SJSA1 (cell line): ENCODE measurements around the gene PPP2R5C. TPM values are rescaled to one million over a fixed set of nuclear protein-coding genes. Genes with fewer than 3 reads are reported as not detected.
A peak's percentile ranks its signal among the peaks of the same experiment; 100 is the strongest.

Experiments
- DNase-seq, 2 experiments: peaks; one replicate each; pipeline ENCODE4 v3.0.0-alpha.2; 2015 to 2020; ENCODE audit warnings: low spot score in 2 of 2, low read depth in 1 of 2
- H3K27ac ChIP-seq: fragments of 250-450 bp; sonication (Bioruptor Pico); 2 replicates; pipeline ENCODE4 v1.5.1; 2020; ENCODE audit warnings: mild to moderate bottlenecking, moderate library complexity
- H3K27me3 ChIP-seq: fragments of 250-450 bp; sonication (Bioruptor Pico); replicated peaks from 2 replicates; pipeline ENCODE4 v1.5.1; 2020; ENCODE audit warnings: mild to moderate bottlenecking, moderate library complexity
- H3K36me3 ChIP-seq: fragments of 250-450 bp; sonication (Bioruptor Pico); 2 replicates; pipeline ENCODE4 v1.5.1; 2020; ENCODE audit warnings: mild to moderate bottlenecking
- H3K4me1 ChIP-seq: fragments of 250-450 bp; sonication (Bioruptor Pico); replicated peaks from 2 replicates; pipeline ENCODE4 v1.6.1; 2021; ENCODE audit warnings: mild to moderate bottlenecking
- H3K4me3 ChIP-seq: fragments of 250-450 bp; sonication (Bioruptor Pico); 2 replicates; pipeline ENCODE4 v1.5.1; 2020; ENCODE audit warnings: mild to moderate bottlenecking
- H3K9me3 ChIP-seq: fragments of 250-450 bp; sonication (Bioruptor Pico); replicated peaks from 2 replicates; pipeline ENCODE4 v1.5.1; 2020; ENCODE audit warnings: mild to moderate bottlenecking
- total RNA-seq: library from RNA; depleted of rRNA; stranded (reverse); fragments of >200 nt; shearing (Covaris generic); gene quantifications from 2 replicates; pipeline ENCODE4 v1.2.3, GENCODE V29; 2014

PPP2R5C gene
- total RNA-seq, 1 experiment from 2014 or later: 81.1 TPM

- H3K27ac ChIP-seq: no peak overlapping the region
- H3K9me3 ChIP-seq: no peaks in the 10 kb centered on the region
- no peak for DNase-seq
- H3K27me3 ChIP-seq: no peaks in the 10 kb centered on the region
- peaks cover 14% of the 10 kb centered on the region for H3K4me1 ChIP-seq
- H3K36me3 ChIP-seq: peaks cover 8% of the 10 kb centered on the region
- H3K4me3 ChIP-seq: no peak overlapping the region
These were observed 72.9 kb downstream of the PPP2R5C start for GRCh38 chr14:101834397-101834796.

- peak in 1 of 2 experiments; percentile 34 for DNase-seq
- H3K36me3 ChIP-seq: peaks cover 8% of the 10 kb centered on the region
- H3K27ac ChIP-seq: no peak overlapping the region
- H3K9me3 ChIP-seq: no peaks in the 10 kb centered on the region
- no peaks in the 10 kb centered on the region for H3K27me3 ChIP-seq
- peaks cover 14% of the 10 kb centered on the region for H3K4me1 ChIP-seq
- no peak overlapping the region for H3K4me3 ChIP-seq
These were observed 73.5 kb downstream of the PPP2R5C start for GRCh38 chr14:101834800-101835547.

GRCh38 chr14:101835566-101835965, 74.1 kb downstream of the PPP2R5C start:
- no peaks in the 10 kb centered on the region for H3K27me3 ChIP-seq

GRCh38 chr14:101836135-101836534, 74.6 kb downstream of the PPP2R5C start:
- H3K36me3 ChIP-seq: peaks cover 6% of the 10 kb centered on the region
- no peaks in the 10 kb centered on the region for H3K9me3 ChIP-seq
- H3K4me1 ChIP-seq: peaks cover 14% of the 10 kb centered on the region
- no peak overlapping the region for H3K4me3 ChIP-seq
- no peak for DNase-seq
- H3K27ac ChIP-seq: no peak overlapping the region
- no peaks in the 10 kb centered on the region for H3K27me3 ChIP-seq

More at GRCh38 chr14:101835566-101835965, 74.1 kb downstream of the PPP2R5C start:
- DNase-seq: no peak
- Histone ChIP-seq H3K36me3 (peaks cover 5% of the 10 kb centered on the region), H3K9me3 (no peaks in the 10 kb centered on the region), H3K27ac (no peak overlapping the region), H3K4me1 (peaks cover 14% of the 10 kb centered on the region), H3K4me3 (no peak overlapping the region)

DNA sequence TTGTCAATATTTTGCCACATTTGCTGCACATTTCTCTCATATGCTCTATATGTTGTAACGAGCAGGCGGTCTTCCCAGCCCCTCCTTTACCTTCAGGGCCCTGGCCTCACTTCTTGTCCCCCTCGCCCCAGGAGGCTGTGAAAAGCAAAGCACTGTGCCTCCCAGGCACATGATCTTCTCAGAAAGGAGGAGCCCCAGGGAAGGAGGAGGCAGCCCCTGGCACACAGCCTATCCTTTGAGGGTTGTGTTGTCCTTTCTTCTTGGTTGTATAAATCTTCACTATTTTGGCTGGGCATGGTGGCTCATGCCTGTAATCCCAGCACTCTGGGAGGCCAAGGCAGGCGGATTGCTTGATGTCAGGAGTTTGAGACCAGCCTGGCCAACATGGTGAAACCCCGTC, 77.0 kb downstream of the PPP2R5C start:
- Histone ChIP-seq H3K4me3 (no peak overlapping the region), H3K27me3 (no peaks in the 10 kb centered on the region), H3K4me1 (peaks cover 14% of the 10 kb centered on the region), H3K36me3 (0 out of 2 replicates have a peak, but pooled peaks cover 2% of the 10 kb centered on the region), H3K27ac (no peak overlapping the region), H3K9me3 (no peaks in the 10 kb centered on the region)
- no peak for DNase-seq

- Histone ChIP-seq H3K4me1 (peaks cover 12% of the 10 kb centered on the region), H3K36me3 (peaks cover 3% of the 10 kb centered on the region), H3K27ac (no peak overlapping the region), H3K27me3 (no peaks in the 10 kb centered on the region), H3K9me3 (no peaks in the 10 kb centered on the region), H3K4me3 (no peak overlapping the region)
- no peak for DNase-seq
These were observed 77.7 kb downstream of the PPP2R5C start for GRCh38 chr14:101839236-101839635.

- peaks cover 8% of the 10 kb centered on the region for H3K36me3 ChIP-seq
- no peak overlapping the region for H3K27ac ChIP-seq
- no peaks in the 10 kb centered on the region for H3K27me3 ChIP-seq
- no peaks in the 10 kb centered on the region for H3K9me3 ChIP-seq
- peaks cover 8% of the 10 kb centered on the region for H3K4me1 ChIP-seq
- no peak for DNase-seq
- no peak overlapping the region for H3K4me3 ChIP-seq
These were observed 78.2 kb downstream of the PPP2R5C start for GRCh38 chr14:101839661-101840060.

GRCh38 chr14:101840649-101841369, 79.3 kb downstream of the PPP2R5C start:
- Histone ChIP-seq H3K27ac (no peak overlapping the region), H3K9me3 (no peaks in the 10 kb centered on the region), H3K36me3 (peaks cover 13% of the 10 kb centered on the region), H3K4me3 (no peak overlapping the region), H3K4me1 (no peaks in the 10 kb centered on the region; the same call in 1 of the 2 replicates), H3K27me3 (no peaks in the 10 kb centered on the region)
- no peak for DNase-seq

DNA sequence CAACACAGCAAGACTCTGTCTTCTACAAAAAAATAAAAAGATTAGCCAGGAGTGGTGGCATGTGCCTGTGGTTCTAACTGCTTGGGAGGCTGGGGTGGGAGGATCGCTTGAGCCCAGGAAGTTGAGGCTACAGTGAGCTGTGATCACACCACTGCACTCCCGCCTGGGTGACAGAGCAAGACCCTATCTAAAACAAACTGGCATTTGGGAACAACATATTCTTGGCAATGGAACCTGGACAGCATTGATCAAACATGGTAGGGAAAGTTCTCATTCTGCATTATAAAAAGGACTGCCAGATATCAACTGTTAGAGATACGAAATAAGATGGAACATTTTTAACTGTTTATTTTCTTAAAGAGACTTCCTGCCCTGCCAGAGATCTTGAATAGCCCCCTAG, 81.5 kb downstream of the PPP2R5C start:
- DNase-seq: no peak
- H3K27me3 ChIP-seq: no peaks in the 10 kb centered on the region
- H3K27ac ChIP-seq: no peak overlapping the region
- no peaks in the 10 kb centered on the region for H3K4me1 ChIP-seq
- no peak overlapping the region for H3K4me3 ChIP-seq
- no peaks in the 10 kb centered on the region for H3K9me3 ChIP-seq
- H3K36me3 ChIP-seq: peaks cover 15% of the 10 kb centered on the region

- no peak overlapping the region for H3K4me3 ChIP-seq
- DNase-seq: no peak
- H3K9me3 ChIP-seq: no peaks in the 10 kb centered on the region
- H3K4me1 ChIP-seq: no peaks in the 10 kb centered on the region
- peaks cover 15% of the 10 kb centered on the region for H3K36me3 ChIP-seq
- no peaks in the 10 kb centered on the region for H3K27me3 ChIP-seq
- no peak overlapping the region for H3K27ac ChIP-seq
These were observed 82.2 kb downstream of the PPP2R5C start for GRCh38 chr14:101843665-101844064.

DNA sequence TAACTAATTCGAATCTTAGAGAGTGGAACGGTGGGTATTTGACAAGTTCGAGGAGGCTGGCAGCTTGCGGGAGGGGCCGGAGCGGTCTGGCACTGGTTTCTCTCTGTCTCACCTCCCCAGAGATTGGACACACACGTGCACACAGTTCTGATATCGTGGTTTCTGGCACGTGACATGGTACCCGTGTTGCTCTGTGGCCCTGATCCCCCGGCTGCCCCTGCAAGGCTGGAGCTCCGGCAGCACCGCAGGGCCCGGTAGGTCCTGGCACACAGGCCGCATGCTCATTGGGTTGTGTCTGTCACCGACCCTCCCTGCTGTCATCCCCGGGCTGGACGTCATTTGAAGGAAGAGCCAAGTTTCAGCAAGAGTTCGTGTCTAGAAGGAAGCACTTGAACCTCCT, 82.7 kb downstream of the PPP2R5C start:
- no peak overlapping the region for H3K27ac ChIP-seq

DNA sequence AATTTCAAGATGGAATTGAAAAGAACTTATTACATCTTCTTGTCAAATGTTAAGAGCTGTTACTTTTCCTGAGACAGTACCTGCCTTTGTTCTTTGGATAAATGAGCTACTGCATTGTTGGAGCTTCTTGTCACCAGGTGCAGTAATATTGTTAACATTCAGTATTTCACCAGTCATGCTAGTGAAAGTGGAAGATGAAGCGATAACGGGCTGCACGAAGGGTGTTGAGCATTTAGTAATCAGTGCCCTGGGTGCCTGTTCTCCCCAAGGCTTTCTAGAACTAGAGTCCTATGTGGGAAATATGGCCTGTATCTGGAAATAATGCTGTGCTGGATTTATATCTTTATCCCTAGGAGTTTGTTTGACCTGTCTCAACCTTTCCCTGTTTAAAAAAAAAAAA, 83.2 kb downstream of the PPP2R5C start:
- no peaks in the 10 kb centered on the region for H3K9me3 ChIP-seq
- no peak for DNase-seq
- peaks cover 15% of the 10 kb centered on the region for H3K36me3 ChIP-seq
- H3K4me3 ChIP-seq: no peak overlapping the region
- no peak overlapping the region for H3K27ac ChIP-seq
- no peaks in the 10 kb centered on the region for H3K27me3 ChIP-seq
- no peaks in the 10 kb centered on the region for H3K4me1 ChIP-seq

More for the DNA sequence above, 82.7 kb downstream of the PPP2R5C start:
- Histone ChIP-seq H3K36me3 (peaks cover 15% of the 10 kb centered on the region), H3K9me3 (no peaks in the 10 kb centered on the region), H3K27me3 (no peaks in the 10 kb centered on the region), H3K4me3 (no peak overlapping the region), H3K4me1 (no peaks in the 10 kb centered on the region)
- DNase-seq: no peak

DNA sequence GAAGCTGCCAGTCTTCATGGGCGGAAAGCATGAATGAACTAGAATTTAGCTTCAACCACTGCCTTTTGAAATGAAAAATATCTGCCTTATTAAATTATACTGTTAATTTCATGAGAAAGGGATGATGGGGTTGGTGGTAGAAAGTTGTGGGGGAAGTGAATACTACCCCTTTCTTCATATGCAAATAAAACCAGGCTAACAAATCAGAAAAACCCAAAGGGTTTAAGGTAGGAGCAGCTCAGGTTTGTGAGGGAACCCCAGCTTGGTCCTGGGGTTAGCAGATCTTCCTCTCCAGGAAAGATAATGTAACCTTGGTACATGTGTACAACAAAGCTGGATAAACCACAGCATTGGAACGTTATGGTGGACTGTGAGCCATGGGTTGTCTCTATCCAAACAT, 84.0 kb downstream of the PPP2R5C start:
- no peak for DNase-seq
- peaks cover 15% of the 10 kb centered on the region for H3K36me3 ChIP-seq
- no peak overlapping the region for H3K27ac ChIP-seq
- H3K9me3 ChIP-seq: no peaks in the 10 kb centered on the region
- no peaks in the 10 kb centered on the region for H3K4me1 ChIP-seq
- no peaks in the 10 kb centered on the region for H3K27me3 ChIP-seq
- H3K4me3 ChIP-seq: no peak overlapping the region

- H3K27me3 ChIP-seq: no peaks in the 10 kb centered on the region
- H3K36me3 ChIP-seq: peaks cover 13% of the 10 kb centered on the region
- no peak for DNase-seq
- H3K27ac ChIP-seq: no peak overlapping the region
- no peak overlapping the region for H3K4me3 ChIP-seq
- no peaks in the 10 kb centered on the region for H3K4me1 ChIP-seq
- H3K9me3 ChIP-seq: no peaks in the 10 kb centered on the region
These were observed 84.4 kb downstream of the PPP2R5C start for GRCh38 chr14:101845896-101846295.
